ENCODE data around the gene PTX4.

- no peak for TF ChIP-seq POLR2A (IDR thresholded peaks at IDR 0.05)
- TF ChIP-seq CTCF (IDR thresholded peaks at IDR 0.05) = no peak
Measured at GRCh38 chr16:1500465-1501150, 11.9 kb upstream of the PTX4 start.

Data from esophagus squamous epithelium (tissue), 4 donors.